ENCODE results near the gene PTGFRN. TPM values are rescaled to one million over a fixed set of nuclear protein-coding genes. Genes with fewer than 3 reads are reported as not detected.

Gene PTGFRN
- total and polyA plus RNA-seq, 2 of the 4 experiments (the other 2 are of a cell fraction) = 0.90 to 1.1 TPM

DNA sequence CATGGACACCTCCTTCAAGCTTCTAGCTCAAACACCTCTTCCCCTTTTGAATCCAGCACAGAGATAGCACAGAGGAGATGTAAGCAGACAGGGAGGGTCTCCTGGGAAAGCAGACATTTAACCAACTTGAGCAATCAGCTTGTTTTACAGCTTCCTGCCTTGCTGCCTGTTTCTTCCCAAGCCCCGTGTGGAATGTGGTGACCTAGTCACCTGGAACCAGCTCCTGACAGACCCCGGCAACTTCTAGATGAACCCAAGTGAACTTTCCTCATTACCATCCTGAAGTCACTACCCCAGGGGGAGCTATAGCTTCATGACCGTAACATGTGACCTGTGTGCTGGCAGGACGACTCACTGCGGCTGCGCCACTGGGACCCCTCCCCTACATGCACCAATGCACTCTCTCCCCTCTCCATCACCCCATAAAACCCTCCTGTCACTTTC is 126.3 kb downstream of the PTGFRN start:
- Histone ChIP-seq H3K4me3 (ENCODE audit: insufficient read depth, low read depth, low read length) (no peak overlapping the region), H2AK5ac (ENCODE audit: low read depth, low read length) (no peak overlapping the region), H2BK20ac (ENCODE audit: low read depth, low read length) (no peak overlapping the region), H3K4me1 (ENCODE audit: control insufficient read depth, insufficient read depth, low read length) (no peaks in the 10 kb centered on the region), H2BK15ac (ENCODE audit: low read depth, low read length) (no peak overlapping the region), H4K20me1 (ENCODE audit: insufficient read depth, low read length) (no peaks in the 10 kb centered on the region), H3K9ac (ENCODE audit: low read depth, low read length) (no peak overlapping the region), H4K8ac (ENCODE audit: low read depth in 2 of 2, low read length in 2 of 2) (no peak overlapping the region), H3K4ac (ENCODE audit: low read depth, low read length) (no peak overlapping the region), H3K4me2 (ENCODE audit: low read depth, low read length) (no peak overlapping the region), H3K14ac (replicated peaks; ENCODE audit: low read depth, low read length) (no peak overlapping the region), H2BK5ac (ENCODE audit: low read depth, low read length, poor library complexity, severe bottlenecking) (no peak overlapping the region), H4K91ac (ENCODE audit: insufficient read depth, low read depth, low read length) (no peak overlapping the region), H2AFZ (replicated peaks; ENCODE audit: low read length, poor library complexity) (no peak overlapping the region), H3K23ac (ENCODE audit: low read depth, low read length) (no peak overlapping the region), H3K18ac (ENCODE audit: low read depth, low read length) (no peak overlapping the region), H4K5ac (ENCODE audit: low read depth, low read length) (no peak overlapping the region), H2BK120ac (ENCODE audit: low read depth, low read length) (no peak overlapping the region), H2AK9ac (replicated peaks; ENCODE audit: low read depth, low read length, poor library complexity) (no peak overlapping the region), H3K79me1 (ENCODE audit: low read depth in 1 of 2, low read length in 2 of 2) (no peaks in the 10 kb centered on the region), H3K9me3 (ENCODE audit: control insufficient read depth, insufficient read depth, low read length) (no peaks in the 10 kb centered on the region), H3K56ac (ENCODE audit: extremely low read depth, insufficient read depth, low read length) (no peak overlapping the region), H3K36me3 (ENCODE audit: control insufficient read depth, insufficient read depth, low read length) (no peaks in the 10 kb centered on the region), H3K27me3 (ENCODE audit: control insufficient read depth, insufficient read depth, low read length) (peaks cover 2% of the 10 kb centered on the region; the same call in 1 of the 2 replicates), H3K9me1 (ENCODE audit: insufficient read depth, low read length) (no peaks in the 10 kb centered on the region), H3K27ac (ENCODE audit: insufficient read depth, low read length) (no peak overlapping the region)
- ChIA-PET CTCF (no interaction called here), POLR2A (ENCODE audit: unreplicated experiment) (no interaction called here)
- ATAC-seq (ENCODE audit: low read depth) (no peak), DNase-seq (no peak)
- WGBS, 2 experiments (ENCODE audit: extremely low coverage in 2 of 2, insufficient read length in 1 of 2) = no CpG with 5 or more reads among the region's 6 CpGs
- dilution Hi-C loops (cut with HindIII; ENCODE audit: low sequenced_read_pairs, unreplicated experiment) (no loop called here), intact Hi-C loops (cut with micrococcal nuclease) (no loop called here), in situ Hi-C loops (cut with MboI; ENCODE audit: low sequenced_read_pairs) (no loop called here)
- TF ChIP-seq RAD21 (IDR thresholded peaks at IDR 0.05; ENCODE audit: low read length) (no peak), CEBPB (IDR thresholded peaks at IDR 0.05; ENCODE audit: low read depth, low read length) (no peak)
- BruUV-seq (replicated peaks) = no TSS peak
